Gastroesophageal sphincter (tissue), 4 donors: ENCODE measurements around the gene CARS1. TPM values are rescaled to one million over a fixed set of nuclear protein-coding genes. Genes with fewer than 3 reads are reported as not detected.

Experiments used
- ATAC-seq: fragments of 150-250 bp; one replicate; pipeline ENCODE4 v1.9.1; 2016; ENCODE audit warnings: mild to moderate bottlenecking, moderate library complexity
- H3K27ac ChIP-seq, 4 donors: fragments of 200-600 bp; sonication (generic) in 3 of 4; 1 replicate in 3 of 4; 2 replicates in 1 of 4; pipeline ENCODE4 v1.5.1; 2016 to 2019
- H3K27me3 ChIP-seq: fragments of 200-600 bp; sonication (generic); one replicate; pipeline ENCODE4 v1.5.1; 2019
- H3K36me3 ChIP-seq, 2 donors: fragments of 200-600 bp; sonication (generic); one replicate each; pipeline ENCODE4 v1.5.1; 2019; ENCODE audit warnings: control low read depth in 1 of 2
- H3K4me1 ChIP-seq, 3 donors: fragments of 200-600 bp; sonication (generic); 1 replicate in 2 of 3; 2 replicates in 1 of 3; pipeline ENCODE4 v1.5.1; 2016 to 2019; ENCODE audit warnings: control low read depth in 2 of 3
- H3K4me3 ChIP-seq, 2 donors: fragments of 200-600 bp; sonication (generic); one replicate each; pipeline ENCODE4 v1.5.1; 2019; ENCODE audit warnings: mild to moderate bottlenecking in 1 of 2, moderate library complexity in 1 of 2
- H3K9me3 ChIP-seq, 3 donors: fragments of 200-600 bp; sonication (generic); one replicate each; pipeline ENCODE4 v1.5.1; 2017 to 2019; ENCODE audit warnings: control low read depth in 2 of 3
- CTCF ChIP-seq, 4 experiments: fragments of 200-600 bp in 2 of 4; fragments of 450-650 bp in 2 of 4; sonication (generic) in 1 of 4; IDR thresholded peaks; one replicate each; pipeline ENCODE4 v1.5.1; 2017 to 2019; ENCODE audit warnings: antibody characterized with exemption in 4 of 4, mild to moderate bottlenecking in 2 of 4, moderate library complexity in 2 of 4
- EP300 ChIP-seq: sonication (generic); formaldehyde crosslinking; IDR thresholded peaks from one replicate; pipeline ENCODE4 v1.6.1; 2017; ENCODE audit warnings: antibody characterized with exemption, mild to moderate bottlenecking
- POLR2A ChIP-seq, 2 donors: fragments of 450-650 bp; IDR thresholded peaks; one replicate each; pipeline ENCODE4 v1.6.1; 2017; ENCODE audit warnings: antibody characterized with exemption in 2 of 2, mild to moderate bottlenecking in 2 of 2, moderate library complexity in 1 of 2
- POLR2AphosphoS5 ChIP-seq: sonication (generic); formaldehyde crosslinking; IDR thresholded peaks from one replicate; pipeline ENCODE4 v1.6.1; 2017; ENCODE audit warnings: antibody characterized with exemption
- WGBS, 2 donors: methylation state at CpG; one replicate each; pipeline ENCODE4 v1.1.5; 2018; ENCODE audit warnings: low coverage in 1 of 2; 5-methylcytosine and 5-hydroxymethylcytosine counted together
- total RNA-seq, 4 donors: library from RNA; depleted of rRNA; stranded (reverse); fragments of >200 nt; gene quantifications; one replicate each; pipeline ENCODE4 v1.1.0, GENCODE V29; 2016

CARS1 gene
- total RNA-seq, 4 donors from 2014 or later: 29.1 to 41.5 (median 31.2) TPM

- H3K9me3 ChIP-seq: no peaks in the 10 kb centered on the region
- peaks cover 0 to 20% (median 3%) of the 10 kb centered on the region in 3 donors for H3K4me1 ChIP-seq
- no peaks in the 10 kb centered on the region for H3K27me3 ChIP-seq
- ATAC-seq: no peak
- TF ChIP-seq POLR2AphosphoS5: no peak
- no peak for TF ChIP-seq POLR2A (IDR thresholded peaks at IDR 0.05)
- TF ChIP-seq CTCF (IDR thresholded peaks at IDR 0.05): no peak
- TF ChIP-seq EP300: no peak
- peaks cover 0 to 92% of the 10 kb centered on the region in 2 donors for H3K36me3 ChIP-seq
- 72 to 88% methylated on average over 6 to 8 of the region's 12 CpGs for WGBS, 2 donors
- H3K4me3 ChIP-seq: no peak overlapping the region
- no peak overlapping the region for H3K27ac ChIP-seq
These were observed 19.3 kb downstream of the CARS1 start for GRCh38 chr11:3037945-3038271.

GRCh38 chr11:3037040-3037944, 19.9 kb downstream of the CARS1 start:
- H3K27ac ChIP-seq: no peak overlapping the region
- 20 to 74% methylated on average over 5 to 11 of the region's 24 CpGs for WGBS, 2 donors

GRCh38 chr11:3036419-3036818, 20.8 kb downstream of the CARS1 start:
- Histone ChIP-seq H3K27ac (no peak overlapping the region), H3K36me3 (peaks cover 0 to 97% of the 10 kb centered on the region in 2 donors)

More at GRCh38 chr11:3037040-3037944, 19.9 kb downstream of the CARS1 start:
- Histone ChIP-seq H3K9me3 (no peaks in the 10 kb centered on the region), H3K27me3 (no peaks in the 10 kb centered on the region), H3K4me1 (peaks cover 0 to 14% (median 0%) of the 10 kb centered on the region in 3 donors), H3K4me3 (no peak overlapping the region), H3K36me3 (peaks cover 0 to 98% of the 10 kb centered on the region in 2 donors)
- no peak for TF ChIP-seq POLR2AphosphoS5
- TF ChIP-seq EP300: no peak
- TF ChIP-seq CTCF (IDR thresholded peaks at IDR 0.05): peak in 3 of 4 experiments; percentile 80 to 83 (median 83)
- peak; percentile 84 for ATAC-seq

GRCh38 chr11:3035333-3035732, 21.9 kb downstream of the CARS1 start:
- H3K4me1 ChIP-seq: peaks cover 0 to 9% (median 0%) of the 10 kb centered on the region in 3 donors
- H3K4me3 ChIP-seq: no peak overlapping the region
- no peak overlapping the region for H3K27ac ChIP-seq
- no peaks in the 10 kb centered on the region for H3K27me3 ChIP-seq
- no peak for ATAC-seq
- no peaks in the 10 kb centered on the region for H3K9me3 ChIP-seq
- TF ChIP-seq POLR2A (IDR thresholded peaks at IDR 0.05) (no peak), EP300 (no peak), CTCF (IDR thresholded peaks at IDR 0.05) (no peak)
- H3K36me3 ChIP-seq: peaks cover 0 to 97% of the 10 kb centered on the region in 2 donors

More at GRCh38 chr11:3036419-3036818, 20.8 kb downstream of the CARS1 start:
- TF ChIP-seq POLR2AphosphoS5 (no peak), CTCF (IDR thresholded peaks at IDR 0.05) (no peak), EP300 (no peak), POLR2A (IDR thresholded peaks at IDR 0.05) (no peak)
- Histone ChIP-seq H3K9me3 (no peaks in the 10 kb centered on the region), H3K4me1 (peaks cover 0 to 8% (median 0%) of the 10 kb centered on the region in 3 donors), H3K4me3 (no peak overlapping the region), H3K27me3 (no peaks in the 10 kb centered on the region)
- peak; percentile 25 for ATAC-seq
- 63 to 82% methylated on average over 4 to 5 of the region's 5 CpGs for WGBS, 2 donors
